Heart left ventricle (tissue), 16 donors: ENCODE measurements around the gene HS3ST5. TPM values are rescaled to one million over a fixed set of nuclear protein-coding genes. Genes with fewer than 3 reads are reported as not detected.

Source experiments
- ATAC-seq, 4 donors: fragments of 200-7000 bp; cut with Tn5 transposase; one replicate each; pipeline ENCODE4 v1.9.1; 2020 to 2022; ENCODE audit warnings: moderate library complexity in 4 of 4, mild to moderate bottlenecking in 3 of 4, moderate number of reproducible peaks in 1 of 4
- DNase-seq, 5 donors: peaks; one replicate each; pipeline ENCODE4 v3.0.0-alpha.2; 2020
- H3K27ac ChIP-seq, 12 donors: fragments of 200-600 bp; sonication (generic) in 4 of 12; one replicate each; pipeline versions ENCODE4 v1.5.0 to v1.8.0; 2016 to 2022; ENCODE audit warnings: mild to moderate bottlenecking in 2 of 12
- H3K27me3 ChIP-seq, 9 donors: fragments of 200-600 bp; sonication (generic) in 2 of 9; one replicate each; pipeline versions ENCODE4 v1.5.1 to v1.8.0; 2016 to 2022; ENCODE audit warnings: mild to moderate bottlenecking in 3 of 9
- H3K36me3 ChIP-seq, 9 donors: fragments of 200-600 bp; sonication (generic) in 2 of 9; one replicate each; pipeline versions ENCODE4 v1.5.0 to v1.8.0; 2018 to 2022; ENCODE audit warnings: mild to moderate bottlenecking in 2 of 9
- H3K4me1 ChIP-seq, 12 donors: fragments of 200-600 bp; sonication (generic) in 4 of 12; one replicate each; pipeline versions ENCODE4 v1.5.0 to v1.8.0; 2016 to 2022; ENCODE audit warnings: mild to moderate bottlenecking in 3 of 12
- H3K4me3 ChIP-seq, 12 donors: fragments of 200-600 bp; sonication (generic) in 4 of 12; one replicate each; pipeline versions ENCODE4 v1.5.0 to v1.8.0; 2017 to 2022; ENCODE audit warnings: mild to moderate bottlenecking in 9 of 12, moderate library complexity in 4 of 12
- H3K9me3 ChIP-seq, 12 donors: fragments of 200-600 bp; sonication (generic) in 4 of 12; one replicate each; pipeline versions ENCODE4 v1.5.0 to v1.8.0; 2016 to 2022; ENCODE audit warnings: mild to moderate bottlenecking in 1 of 12
- POLR2A ChIP-seq, 2 donors: fragments of 450-650 bp; IDR thresholded peaks; one replicate each; pipeline ENCODE4 v1.6.1; 2017; ENCODE audit warnings: antibody characterized with exemption in 2 of 2, mild to moderate bottlenecking in 2 of 2, moderate library complexity in 2 of 2
- WGBS, 4 donors: extraction: QIAGEN DNeasy Blood & Tissue Kit in 2 of 4; methylation state at CpG; one replicate each; pipeline versions ENCODE4 v1.1.5 to v1.1.7; 2013 to 2018; 5-methylcytosine and 5-hydroxymethylcytosine counted together
- intact Hi-C, 10 donors: fragments of 100-400 bp; cut with DNase I; formaldehyde crosslinking; loops; one replicate each; pipeline versions ENCODE4 v1.11.1 to v1.14.2; 2022
- polyA plus RNA-seq, 2 donors: library from polyadenylated mRNA; stranded (reverse); fragments of 200-250 nt; gene quantifications; one replicate each; pipeline ENCODE4 v1.2.3, GENCODE V29; 2013
- total RNA-seq, 9 donors: library from RNA; depleted of rRNA in 2 of 9; stranded (reverse); fragments of >200 nt in 2 of 9; fragmentation: NEBNext Ultra II Directional in 3 of 9; extraction: Animal tissue kit (Norgen Biotek cat#: 25700) in 3 of 9; gene quantifications; one replicate each; pipeline versions ENCODE4 v1.1.0 to v1.2.4, GENCODE V29; 2016 to 2023
- TF ChIP-seq, protein P1 (sequence below), 12 donors: fragments of 200-600 bp; sonication (generic) in 4 of 12; IDR thresholded peaks; one replicate each; pipeline versions ENCODE4 v1.5.0 to v1.8.0; 2018 to 2022; ENCODE audit warnings: antibody characterized with exemption in 12 of 12, mild to moderate bottlenecking in 5 of 12
- donor health status: ischemic (EF 13 %, LVEDD 7.1; RV severe dilation, severe dysfunction).
- donor health status: healthy with polysubstance abuse.
- donor health status: DM: no; HTN: yes; CAD: no.
- donor health status: DM: no; HTN: no; CAD: no.
- donor health status: ischemic (EF 25% LVEDD 6.9; RV normal size, moderate dysfunction).
- donor health status: ischemic (EF 25% LVEDD 5.7; RV mildly dilated, moderate dysfunction).
- donor health status: healthy.
- donor health status: DM: yes; HTN: yes; CAD: no.
- donor health status: ischemic (EF 35%, LVEDD 5.7; RV mildly dilated, moderate dysfunction).
- donor health status: nonischemic (EF 11% LVEDD 7.7; RV severe dilation, severe dysfunction).
- donor health status: DM: yes; HTN: yes; CAD: no.
- donor health status: PGD.
- donor health status: ischemic (EF 29% LVEDD 5.4; RV normal size, mild dysfunction).
- donor health status: nonischemic (EF 23%, LVEDD 6.1; RV moderate dilation, normal function).

HS3ST5 gene
- total and polyA plus RNA-seq, 11 donors: not detected

DNA sequence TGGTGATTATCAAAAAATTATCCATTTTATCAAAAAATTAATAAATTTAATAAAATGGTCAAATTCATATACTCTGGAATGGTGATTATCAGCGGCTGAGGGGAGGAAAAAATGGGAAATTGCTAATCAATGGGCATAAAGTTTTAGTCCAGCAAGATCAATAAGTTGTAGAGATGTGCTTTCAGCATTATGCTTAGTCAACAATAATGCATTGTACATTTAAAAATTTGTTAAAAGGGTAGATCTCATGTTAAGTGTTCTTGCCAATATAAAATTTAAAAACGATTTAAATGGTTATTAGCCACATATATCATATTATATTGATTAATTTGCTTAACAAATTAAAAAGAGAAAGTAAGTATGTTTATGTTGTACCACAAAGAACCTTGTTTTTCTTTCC lies 56.6 kb downstream of the HS3ST5 start:
- TF ChIP-seq, protein P1, sequence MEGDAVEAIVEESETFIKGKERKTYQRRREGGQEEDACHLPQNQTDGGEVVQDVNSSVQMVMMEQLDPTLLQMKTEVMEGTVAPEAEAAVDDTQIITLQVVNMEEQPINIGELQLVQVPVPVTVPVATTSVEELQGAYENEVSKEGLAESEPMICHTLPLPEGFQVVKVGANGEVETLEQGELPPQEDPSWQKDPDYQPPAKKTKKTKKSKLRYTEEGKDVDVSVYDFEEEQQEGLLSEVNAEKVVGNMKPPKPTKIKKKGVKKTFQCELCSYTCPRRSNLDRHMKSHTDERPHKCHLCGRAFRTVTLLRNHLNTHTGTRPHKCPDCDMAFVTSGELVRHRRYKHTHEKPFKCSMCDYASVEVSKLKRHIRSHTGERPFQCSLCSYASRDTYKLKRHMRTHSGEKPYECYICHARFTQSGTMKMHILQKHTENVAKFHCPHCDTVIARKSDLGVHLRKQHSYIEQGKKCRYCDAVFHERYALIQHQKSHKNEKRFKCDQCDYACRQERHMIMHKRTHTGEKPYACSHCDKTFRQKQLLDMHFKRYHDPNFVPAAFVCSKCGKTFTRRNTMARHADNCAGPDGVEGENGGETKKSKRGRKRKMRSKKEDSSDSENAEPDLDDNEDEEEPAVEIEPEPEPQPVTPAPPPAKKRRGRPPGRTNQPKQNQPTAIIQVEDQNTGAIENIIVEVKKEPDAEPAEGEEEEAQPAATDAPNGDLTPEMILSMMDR (IDR thresholded peaks at IDR 0.05): no peak
- no peak for TF ChIP-seq POLR2A (IDR thresholded peaks at IDR 0.05)
- Histone ChIP-seq H3K4me3 (no peak overlapping the region), H3K9me3 (no peaks in the 10 kb centered on the region), H3K27ac (no peak overlapping the region), H3K36me3 (no peaks in the 10 kb centered on the region), H3K4me1 (no peaks in the 10 kb centered on the region), H3K27me3 (peaks cover 0 to 6% (median 0%) of the 10 kb centered on the region in 9 donors)
- WGBS, 4 donors: 81 to 87% (median 84%) methylated on average over 2 of the region's 2 CpGs
- ATAC-seq: no peak
- DNase-seq: no peak
- intact Hi-C loops: no loop called here

DNA sequence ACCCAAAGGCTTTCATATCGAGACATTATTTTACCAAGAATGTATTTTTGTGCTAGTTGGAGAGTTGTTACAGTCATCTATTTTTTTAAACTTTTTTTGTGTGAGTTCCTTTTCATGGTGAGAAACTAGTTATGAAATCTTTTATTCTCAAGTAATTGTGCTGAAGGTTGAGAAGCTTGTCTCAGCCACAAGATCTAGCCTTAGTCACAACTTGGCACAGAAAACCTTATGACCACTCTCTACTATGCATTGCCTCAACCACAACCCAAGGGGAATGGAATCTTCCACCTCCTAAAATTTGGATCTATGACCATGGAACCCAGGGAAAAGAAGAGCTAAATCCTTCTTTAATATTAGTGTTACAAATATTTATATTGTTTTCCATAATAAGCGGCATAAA lies 58.5 kb downstream of the HS3ST5 start:
- ATAC-seq: no peak
- no peak for DNase-seq
- TF ChIP-seq, protein P1 (IDR thresholded peaks at IDR 0.05): no peak
- TF ChIP-seq POLR2A (IDR thresholded peaks at IDR 0.05): no peak
- Histone ChIP-seq H3K36me3 (no peaks in the 10 kb centered on the region), H3K9me3 (no peaks in the 10 kb centered on the region), H3K27me3 (peaks cover 0 to 6% (median 0%) of the 10 kb centered on the region in 9 donors), H3K27ac (no peak overlapping the region), H3K4me3 (no peak overlapping the region), H3K4me1 (no peaks in the 10 kb centered on the region)
- intact Hi-C loops: no loop called here
- 93 to 97% (median 96%) methylated on average over 2 of the region's 2 CpGs for WGBS, 4 donors

DNA sequence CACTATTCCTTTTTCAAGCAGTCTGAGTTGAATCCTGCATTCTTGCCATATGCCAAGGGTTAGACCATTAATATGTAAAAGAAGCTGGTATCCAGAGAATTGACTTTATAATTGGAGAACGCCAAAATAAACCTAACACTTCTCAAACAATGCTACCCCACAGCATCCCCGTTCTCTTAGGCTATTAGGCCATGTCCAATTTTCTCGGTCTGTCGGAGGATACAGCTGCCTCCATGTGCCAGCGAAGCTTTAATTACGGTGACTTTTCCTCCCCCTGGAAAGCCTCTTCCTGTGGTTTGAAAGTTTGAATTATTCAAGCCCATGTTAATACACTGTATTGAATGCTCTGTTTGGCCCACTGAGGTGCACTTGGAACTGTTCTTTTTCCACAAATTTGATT lies 60.5 kb downstream of the HS3ST5 start:
- DNase-seq (no peak), ATAC-seq (no peak)
- no peaks in the 10 kb centered on the region for H3K9me3 ChIP-seq
- H3K4me3 ChIP-seq: no peak overlapping the region
- no peak overlapping the region for H3K27ac ChIP-seq
- no peaks in the 10 kb centered on the region for H3K36me3 ChIP-seq
- intact Hi-C loops: no loop called here
- 36 to 57% (median 42%) methylated on average over 6 of the region's 6 CpGs for WGBS, 4 donors
- TF ChIP-seq, protein P1 (IDR thresholded peaks at IDR 0.05): no peak
- TF ChIP-seq POLR2A (IDR thresholded peaks at IDR 0.05): no peak
- H3K4me1 ChIP-seq: no peaks in the 10 kb centered on the region
- peaks cover 0 to 6% (median 0%) of the 10 kb centered on the region in 9 donors for H3K27me3 ChIP-seq

DNA sequence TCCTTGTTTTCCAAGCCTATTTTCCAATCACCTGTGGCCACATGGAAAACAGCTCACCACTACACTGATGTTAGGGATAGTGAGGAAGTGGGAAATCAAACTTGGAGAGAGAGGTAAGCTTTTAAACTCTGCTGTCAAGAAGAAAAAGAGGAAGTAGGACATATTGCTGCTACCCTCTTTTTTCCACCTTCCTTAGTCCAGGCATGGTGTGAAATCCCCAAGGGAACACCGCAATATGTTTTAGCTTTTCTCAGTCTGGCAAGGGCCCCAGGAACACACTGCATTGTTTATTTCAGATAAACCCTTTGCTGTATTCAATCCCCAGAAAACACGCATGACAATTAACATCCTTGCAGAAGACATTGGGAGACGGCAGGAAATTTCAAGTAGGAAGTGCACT lies 61.3 kb downstream of the HS3ST5 start:
- WGBS, 4 donors: 36 to 47% (median 40%) methylated on average over 3 of the region's 3 CpGs
- Histone ChIP-seq H3K9me3 (no peaks in the 10 kb centered on the region), H3K27ac (no peak overlapping the region), H3K4me1 (no peaks in the 10 kb centered on the region), H3K4me3 (no peak overlapping the region), H3K36me3 (no peaks in the 10 kb centered on the region), H3K27me3 (peaks cover 0 to 6% (median 0%) of the 10 kb centered on the region in 9 donors)
- TF ChIP-seq, protein P1 (IDR thresholded peaks at IDR 0.05): no peak
- TF ChIP-seq POLR2A (IDR thresholded peaks at IDR 0.05): no peak
- intact Hi-C loops: no loop called here
- DNase-seq (no peak), ATAC-seq (no peak)
